A204.1 (cell line): ENCODE data around the gene SEC63.
"Not testable (repeated sequence)": the region's sequence is repeated elsewhere in the genome, so short reads cannot be mapped to it uniquely, and the experiment has no call there.

Experiments used
- FAIRE-seq: peaks from 2 replicates; lab custom pipeline; 2012; peaks lifted over from hg19 to GRCh38; lab: Jason Lieb, UNC

Gene SEC63, protein sequence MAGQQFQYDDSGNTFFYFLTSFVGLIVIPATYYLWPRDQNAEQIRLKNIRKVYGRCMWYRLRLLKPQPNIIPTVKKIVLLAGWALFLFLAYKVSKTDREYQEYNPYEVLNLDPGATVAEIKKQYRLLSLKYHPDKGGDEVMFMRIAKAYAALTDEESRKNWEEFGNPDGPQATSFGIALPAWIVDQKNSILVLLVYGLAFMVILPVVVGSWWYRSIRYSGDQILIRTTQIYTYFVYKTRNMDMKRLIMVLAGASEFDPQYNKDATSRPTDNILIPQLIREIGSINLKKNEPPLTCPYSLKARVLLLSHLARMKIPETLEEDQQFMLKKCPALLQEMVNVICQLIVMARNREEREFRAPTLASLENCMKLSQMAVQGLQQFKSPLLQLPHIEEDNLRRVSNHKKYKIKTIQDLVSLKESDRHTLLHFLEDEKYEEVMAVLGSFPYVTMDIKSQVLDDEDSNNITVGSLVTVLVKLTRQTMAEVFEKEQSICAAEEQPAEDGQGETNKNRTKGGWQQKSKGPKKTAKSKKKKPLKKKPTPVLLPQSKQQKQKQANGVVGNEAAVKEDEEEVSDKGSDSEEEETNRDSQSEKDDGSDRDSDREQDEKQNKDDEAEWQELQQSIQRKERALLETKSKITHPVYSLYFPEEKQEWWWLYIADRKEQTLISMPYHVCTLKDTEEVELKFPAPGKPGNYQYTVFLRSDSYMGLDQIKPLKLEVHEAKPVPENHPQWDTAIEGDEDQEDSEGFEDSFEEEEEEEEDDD

DNA sequence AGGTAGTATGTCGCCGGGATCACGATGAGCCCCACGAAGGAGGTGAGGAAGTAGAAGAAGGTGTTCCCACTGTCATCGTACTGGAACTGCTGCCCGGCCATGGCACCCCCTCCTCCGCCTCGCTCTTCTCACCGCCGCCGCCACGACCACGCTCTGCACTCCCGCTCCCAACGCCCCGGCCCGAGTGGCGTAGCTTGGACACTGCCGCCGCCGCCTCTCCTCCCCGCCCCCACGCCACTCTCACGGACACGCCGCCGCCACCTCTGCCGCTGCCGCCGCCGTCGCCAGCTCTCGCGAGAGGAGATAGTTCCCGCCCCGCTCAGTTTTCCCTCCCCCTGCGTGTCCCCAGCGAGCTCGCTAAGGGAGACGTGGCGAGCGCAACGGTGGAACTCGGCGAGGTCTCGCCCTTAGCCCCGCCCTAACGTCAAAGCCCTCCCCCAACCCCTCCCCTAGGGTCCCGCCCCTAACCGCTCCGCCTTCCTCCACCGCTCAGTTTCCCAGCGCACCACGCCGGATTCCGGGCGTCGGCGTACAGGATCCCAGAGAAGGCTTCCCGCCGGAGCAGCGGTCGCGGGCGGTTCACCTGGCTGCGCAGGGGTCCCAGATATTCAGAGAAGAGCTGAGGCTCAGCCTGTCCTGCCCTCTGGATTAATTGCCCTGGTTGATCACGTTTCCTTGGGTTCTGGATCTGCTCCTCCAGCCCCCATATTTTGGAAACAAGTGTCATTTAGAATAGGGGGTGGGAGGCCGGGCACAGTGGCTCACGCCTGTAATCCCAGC lies at the start of gene SEC63:
TSS of gene SEC63 (minus strand) at position 300 of the 780 bp plus-strand sequence. CDS start at position 101, 199 bp downstream.
- no peak for FAIRE-seq

DNA sequence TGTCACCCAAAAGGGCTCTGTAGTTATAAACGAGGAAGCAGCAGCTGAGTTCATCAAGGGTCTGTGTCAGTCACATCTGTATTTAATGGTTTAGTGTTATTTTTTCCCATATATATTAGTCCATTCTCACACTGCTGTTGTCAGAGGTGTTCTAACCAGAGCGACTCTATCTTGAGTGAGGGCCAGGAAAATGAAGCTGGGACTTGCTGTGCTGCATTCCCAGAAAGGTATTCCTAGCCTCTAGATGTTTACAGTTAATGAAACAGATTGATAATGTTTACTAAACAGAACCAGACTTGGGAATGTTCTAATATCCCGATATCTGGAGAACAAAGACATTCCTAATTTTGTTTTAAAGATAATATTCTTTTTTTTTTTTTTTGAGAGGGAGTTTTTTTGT lies 48.0 kb upstream of the SEC63 start:
- FAIRE-seq: no peak

DNA sequence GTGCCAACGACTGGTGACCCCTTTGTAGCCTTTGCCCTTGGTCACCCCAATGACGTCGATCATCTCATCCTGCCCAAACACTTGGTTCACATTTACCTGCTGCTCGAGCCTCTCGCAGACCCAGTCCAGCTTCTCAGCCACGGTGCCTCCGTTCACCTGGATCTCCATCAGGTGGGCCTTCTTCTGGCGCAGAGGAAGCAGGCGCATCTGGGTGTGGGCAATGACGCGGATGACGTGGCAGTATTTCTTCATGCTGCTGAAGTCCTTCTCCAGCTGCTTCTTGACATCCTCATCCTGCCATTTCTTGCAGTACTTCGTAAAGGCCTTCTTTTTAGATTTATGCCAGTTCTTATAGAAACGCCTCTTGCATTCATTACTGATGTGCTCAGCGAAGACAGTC lies 46.9 kb upstream of the SEC63 start:
- no peak for FAIRE-seq

DNA sequence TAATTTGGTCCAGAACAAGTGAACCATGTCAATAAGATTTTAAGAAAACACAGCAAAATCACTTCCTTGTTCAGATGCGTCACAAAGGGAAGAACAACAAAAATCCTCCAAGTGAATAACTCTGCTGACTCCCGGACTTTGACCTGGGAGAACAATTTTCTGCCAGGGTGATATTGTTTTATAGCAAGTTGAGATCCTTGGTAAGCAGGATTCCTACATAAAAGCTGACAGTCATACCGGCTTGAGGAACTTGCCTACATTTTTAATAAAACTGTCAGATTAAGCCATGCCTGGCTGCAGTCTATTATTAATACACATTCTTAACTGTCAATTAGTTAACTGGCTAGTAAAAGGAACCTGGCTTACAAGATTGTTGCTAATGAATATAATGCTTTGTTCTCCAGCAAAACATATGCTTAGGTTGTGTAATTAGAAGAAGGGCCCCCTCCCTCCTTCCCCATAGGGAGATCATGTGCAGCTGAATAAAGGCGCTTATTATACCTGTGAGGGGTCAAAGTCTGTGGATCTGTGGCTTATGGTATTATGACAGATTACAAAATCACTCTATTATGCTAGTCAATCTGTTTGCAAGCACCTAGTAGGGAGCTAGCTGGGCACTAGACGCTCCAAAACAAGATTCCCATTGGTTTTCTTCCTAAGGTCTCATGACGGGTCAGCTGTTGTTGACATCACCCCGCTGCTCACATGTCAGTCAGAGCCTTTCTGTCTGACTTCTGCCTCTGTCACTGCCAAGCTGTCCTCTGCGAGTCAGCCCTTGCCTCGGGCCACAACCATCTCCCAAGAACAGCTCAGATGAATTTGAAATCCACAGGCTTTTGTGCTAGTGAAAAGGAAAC lies 44.6 kb upstream of the SEC63 start:
- FAIRE-seq: no peak

DNA sequence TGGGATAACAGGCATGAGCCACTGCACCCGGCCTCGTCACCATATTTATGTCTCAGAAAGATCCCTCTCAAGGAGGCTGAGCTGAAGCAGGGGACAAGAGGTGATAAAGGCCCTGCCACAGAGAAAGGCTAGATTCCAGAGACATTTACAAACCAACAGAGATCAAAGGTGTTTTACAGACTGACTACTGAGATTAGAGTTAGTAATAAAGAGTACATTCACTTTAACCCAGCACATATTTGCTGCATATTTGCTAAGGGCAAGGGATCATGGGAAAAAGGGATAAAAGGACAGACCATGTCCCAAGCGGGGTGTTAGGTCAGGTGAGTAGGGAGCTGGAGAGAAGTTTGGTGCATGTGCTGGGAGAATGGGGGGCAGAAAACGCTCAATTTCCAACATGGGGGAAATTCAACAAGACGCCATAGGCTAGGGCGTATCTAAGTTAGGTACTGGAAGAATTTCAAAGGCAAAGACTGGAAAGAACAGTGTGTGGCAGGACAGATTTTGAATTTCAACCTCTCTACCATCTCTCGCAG lies 43.8 kb upstream of the SEC63 start:
- FAIRE-seq: no peak

DNA sequence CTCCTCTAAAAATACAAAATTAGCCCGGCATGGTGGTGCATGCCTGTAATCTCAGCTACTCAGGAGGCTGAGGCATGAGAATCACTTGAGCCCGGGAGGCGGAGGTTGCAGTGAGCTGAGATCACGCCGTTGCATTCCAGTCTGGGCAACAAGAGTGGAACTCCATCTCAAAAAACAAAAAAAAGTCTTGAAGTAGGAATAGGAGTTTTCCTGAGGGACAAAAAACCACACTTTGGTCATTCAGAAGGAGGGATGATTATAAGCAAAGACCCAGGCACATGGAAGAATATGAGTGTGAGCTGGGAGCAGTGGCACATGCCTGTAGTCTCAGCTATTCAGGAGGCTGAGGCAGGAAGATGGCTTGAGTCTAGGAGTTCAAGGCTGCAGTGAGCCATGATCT lies 42.3 kb upstream of the SEC63 start:
- FAIRE-seq: not testable (repeated sequence)

DNA sequence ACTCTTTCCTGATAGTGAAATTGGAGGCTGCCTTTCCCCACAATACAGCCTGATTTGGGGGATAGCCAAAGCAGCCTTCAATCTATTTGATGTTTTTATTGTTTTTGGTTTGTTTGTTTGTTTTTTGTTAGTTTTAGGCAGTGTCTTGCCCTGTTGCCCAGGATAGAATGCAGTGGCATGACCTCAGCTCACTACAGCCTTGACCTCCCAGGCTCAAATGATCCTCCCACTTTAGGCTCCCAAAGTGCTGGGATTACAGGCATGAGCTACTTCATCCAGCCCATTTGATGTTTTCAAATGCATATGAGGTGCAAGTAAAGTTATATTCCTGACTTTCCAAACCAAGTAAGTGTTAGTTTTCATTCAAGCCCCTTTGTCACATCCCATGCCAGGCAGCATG lies 41.3 kb upstream of the SEC63 start:
- FAIRE-seq: no peak

DNA sequence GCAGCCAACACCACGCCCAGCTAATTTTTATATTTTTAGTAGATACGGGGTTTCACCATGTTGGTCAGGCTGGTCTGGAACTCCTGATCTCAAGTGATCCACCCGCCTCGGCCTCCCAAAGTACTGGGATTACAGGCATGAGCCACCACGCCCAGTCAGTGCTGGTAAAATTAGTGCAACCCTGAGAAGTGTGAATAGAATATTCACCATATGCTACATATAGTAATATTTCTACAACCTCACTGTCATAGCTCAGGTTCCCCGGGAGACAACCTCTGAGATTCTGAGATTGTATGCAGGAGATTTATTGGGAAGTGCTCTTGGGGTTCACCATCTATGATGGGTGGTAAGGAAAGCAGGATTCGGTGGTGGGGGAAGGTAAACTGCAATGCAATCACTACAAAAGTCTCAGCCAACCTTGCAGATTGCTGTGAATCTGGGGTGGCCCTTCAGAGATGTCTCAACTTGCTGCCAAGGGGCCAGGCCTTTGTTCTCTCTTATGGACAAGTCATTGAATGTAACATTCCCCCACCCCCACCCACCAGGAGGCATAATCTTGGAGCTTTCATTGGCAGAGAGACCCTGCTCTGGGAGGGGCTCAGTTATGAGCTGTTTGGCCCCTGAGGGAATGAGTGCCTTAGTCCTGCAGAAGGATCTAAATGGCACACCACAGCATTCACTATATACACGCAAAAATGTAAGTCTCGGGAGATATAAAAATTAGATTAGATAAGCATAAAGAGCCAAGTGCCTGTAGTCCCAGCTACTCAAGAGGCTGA lies 34.0 kb upstream of the SEC63 start:
- FAIRE-seq: no peak

DNA sequence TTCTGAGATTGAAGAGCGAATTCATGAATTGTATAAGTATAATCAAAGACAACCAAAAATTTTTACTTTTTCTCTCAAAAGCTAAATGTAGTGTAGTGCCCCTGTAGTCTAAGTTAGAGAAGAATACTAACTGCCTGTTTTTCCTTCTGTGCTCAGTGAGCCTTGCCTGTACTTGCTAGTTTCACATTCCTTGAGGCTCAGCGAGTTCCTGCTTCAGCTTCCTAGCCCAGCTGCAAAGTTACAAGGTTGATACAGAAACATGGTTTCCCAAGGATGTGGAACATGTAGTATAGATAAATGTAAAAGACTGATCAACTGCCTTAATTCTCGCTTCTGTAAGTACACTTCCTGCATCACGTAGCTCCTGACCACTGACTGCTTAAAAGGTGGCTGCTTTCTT lies 33.1 kb upstream of the SEC63 start:
- FAIRE-seq: no peak

DNA sequence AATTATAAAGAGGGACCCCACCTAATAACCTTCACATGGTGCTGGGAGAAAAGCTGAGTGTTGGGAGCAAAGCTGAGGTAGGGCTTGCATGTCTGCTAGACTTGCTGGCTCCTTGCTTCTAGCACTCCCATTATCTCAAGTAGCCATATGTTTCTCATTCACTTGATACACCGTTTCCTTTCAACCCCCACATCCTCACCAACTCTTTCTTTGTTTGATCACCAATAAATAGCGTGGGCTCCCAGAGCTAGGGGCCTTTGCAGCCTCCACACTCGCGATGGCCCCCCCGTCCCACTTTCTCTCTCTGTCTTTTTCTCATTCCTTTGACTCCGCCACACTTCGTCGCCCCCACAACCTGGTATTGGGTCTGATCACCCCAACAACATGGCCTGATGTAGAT lies 32.6 kb upstream of the SEC63 start:
- not testable (repeated sequence) for FAIRE-seq

DNA sequence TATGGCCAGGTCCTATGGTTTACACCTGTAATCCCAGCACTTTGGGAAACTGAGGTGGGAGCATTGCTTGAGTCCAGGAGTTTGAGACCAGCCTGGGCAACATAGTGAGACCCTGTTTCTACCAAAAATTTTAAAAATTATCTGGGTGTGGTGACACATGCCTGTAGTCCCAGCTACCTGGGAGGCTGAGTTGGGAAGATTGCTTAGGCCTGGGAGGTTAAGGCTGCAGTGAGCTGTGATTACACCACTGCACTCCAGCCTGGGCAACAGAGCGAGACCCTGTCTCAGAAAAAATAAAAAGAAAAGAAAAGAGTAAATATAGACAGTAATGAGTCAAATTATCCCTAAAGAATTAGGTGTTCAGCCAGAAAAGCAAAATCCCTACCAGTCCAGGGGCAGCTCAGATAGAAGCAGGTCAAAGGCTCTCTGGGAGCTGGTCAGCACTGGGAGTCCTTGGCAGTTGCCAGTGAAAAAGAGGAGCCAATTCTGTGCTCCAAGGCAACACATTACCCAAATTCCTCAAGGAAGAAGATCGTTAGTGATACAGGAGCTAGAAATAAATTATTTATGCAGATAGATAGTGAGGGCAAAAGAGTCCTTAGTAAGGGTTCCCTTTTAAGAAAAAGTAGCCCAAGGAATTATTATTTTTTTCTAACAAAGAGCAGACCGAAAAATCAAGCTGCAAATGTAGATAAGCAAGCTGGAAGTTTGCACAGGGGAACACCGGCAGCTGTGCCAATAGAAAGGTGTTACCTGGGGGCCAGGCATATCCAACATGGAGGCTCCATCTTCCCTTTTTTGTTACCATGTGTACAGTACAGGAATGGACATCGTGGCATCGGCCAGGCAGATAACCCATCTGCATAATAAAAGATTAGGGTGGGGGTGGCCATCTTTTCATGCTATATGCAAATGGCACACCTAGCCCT lies 31.4 kb upstream of the SEC63 start:
- FAIRE-seq: no peak

DNA sequence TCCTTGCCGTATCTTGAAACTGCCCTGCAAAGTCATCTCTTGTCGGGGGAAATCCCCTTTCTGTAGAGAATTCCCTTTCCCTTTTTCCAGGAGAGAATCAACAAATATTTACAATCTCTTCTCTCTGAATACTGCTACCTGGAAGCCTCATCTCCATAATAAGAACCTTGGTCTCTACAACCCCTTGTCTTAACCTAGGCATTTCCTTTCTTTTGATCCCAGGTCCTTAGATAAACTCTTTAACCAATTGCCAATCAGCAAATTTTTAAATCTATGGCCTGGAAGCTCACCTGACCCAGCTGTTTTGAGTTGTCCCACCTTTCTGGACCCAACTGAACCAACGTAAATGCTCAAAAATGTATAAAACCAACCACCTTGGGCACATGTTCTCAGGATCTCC lies 30.6 kb upstream of the SEC63 start:
- FAIRE-seq: no peak

DNA sequence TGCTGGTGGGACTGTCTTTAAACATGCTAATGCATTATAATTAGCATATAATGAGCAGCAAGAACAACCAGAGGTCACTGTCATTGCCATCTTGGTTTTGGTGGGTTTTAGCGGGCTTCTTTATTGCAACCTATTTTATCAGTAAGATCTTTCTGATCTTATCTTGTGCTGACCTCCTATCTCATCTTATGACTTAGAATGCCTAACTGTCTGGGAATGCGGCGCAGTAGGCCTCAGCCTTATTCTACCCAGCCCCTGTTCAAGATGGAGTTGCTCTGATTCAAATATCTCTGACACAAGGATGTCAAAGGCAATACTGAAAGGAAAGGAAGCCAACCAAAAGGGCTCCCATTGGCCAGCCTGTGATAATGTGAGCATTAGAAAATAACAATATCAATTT lies 29.8 kb upstream of the SEC63 start:
- FAIRE-seq: no peak

DNA sequence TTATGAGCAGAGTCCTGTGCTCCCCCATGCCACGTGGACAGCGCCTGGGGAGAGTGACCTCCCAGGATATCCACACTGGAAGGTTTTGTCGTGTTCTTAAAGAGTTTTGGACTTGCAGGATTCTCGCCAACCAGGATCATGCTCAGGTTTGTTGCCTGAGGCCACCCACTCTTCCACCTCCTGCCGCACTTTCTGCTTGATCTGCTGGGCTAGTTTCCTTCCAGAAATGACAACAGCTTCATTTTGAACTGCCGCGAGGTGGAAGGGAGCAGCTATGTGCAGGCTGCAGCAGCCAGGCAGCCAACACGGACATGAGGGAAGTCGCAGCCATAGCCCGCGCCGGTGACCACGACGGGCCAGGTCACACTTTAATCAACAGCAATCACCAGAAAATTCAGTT lies 27.7 kb upstream of the SEC63 start:
- no peak for FAIRE-seq

DNA sequence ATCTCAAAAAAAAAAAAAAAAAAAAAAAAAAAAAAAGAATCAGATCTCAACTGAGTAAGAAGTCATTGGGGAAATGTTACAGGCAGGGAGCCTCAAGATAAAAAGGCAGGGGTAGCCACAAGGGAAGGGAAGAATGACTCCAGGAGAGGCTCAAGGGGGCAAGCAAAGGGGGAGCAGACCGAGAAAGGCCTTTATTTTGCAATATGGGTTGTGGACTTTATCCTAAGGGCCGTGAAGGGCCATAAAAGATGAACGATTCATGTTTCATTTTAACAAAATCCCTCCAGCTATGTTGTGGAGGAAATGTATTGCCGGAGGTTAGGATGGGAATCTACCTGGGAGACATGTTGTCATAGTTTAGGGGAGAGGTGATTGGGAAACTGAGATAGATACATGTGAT lies 25.8 kb upstream of the SEC63 start:
- no peak for FAIRE-seq

DNA sequence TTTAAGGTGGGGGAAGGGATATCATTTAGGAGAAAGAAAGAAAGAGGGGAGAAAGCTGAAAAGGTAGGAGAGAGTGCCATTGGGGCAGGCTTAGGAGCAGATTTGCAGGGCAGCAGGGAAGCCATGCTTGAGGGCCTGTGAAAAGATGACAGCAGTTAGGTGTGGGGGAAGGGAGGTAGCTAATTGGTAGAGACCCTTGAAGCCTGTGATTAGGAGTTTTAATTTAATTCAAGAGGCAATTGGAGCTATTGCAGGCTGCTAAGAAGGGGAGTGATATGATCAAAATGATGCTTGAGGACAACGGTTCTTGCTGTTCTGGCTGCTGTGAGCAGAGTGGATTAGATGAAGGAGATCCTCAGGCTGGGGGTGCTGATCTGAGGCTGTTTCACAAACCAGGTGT lies 24.5 kb upstream of the SEC63 start:
- no peak for FAIRE-seq

DNA sequence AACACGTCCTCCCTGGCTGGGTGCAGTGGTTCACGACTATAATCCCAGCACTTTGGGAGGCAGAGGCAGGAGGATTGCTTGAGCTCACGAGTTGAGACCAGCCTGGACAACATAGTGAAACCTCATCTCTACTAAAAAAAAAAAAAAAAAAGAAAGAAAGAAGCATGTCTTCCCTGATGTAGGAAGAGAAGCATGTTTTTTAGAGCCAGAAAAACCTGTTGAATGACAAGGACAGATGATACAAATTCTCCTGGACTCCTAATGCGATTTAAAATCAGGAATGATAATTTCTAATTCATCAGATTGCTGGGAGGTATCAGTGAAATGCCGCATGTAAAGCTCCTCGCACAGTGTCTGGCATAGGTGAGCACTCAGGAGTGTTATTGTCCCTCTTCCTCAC lies 23.7 kb upstream of the SEC63 start:
- no peak for FAIRE-seq

DNA sequence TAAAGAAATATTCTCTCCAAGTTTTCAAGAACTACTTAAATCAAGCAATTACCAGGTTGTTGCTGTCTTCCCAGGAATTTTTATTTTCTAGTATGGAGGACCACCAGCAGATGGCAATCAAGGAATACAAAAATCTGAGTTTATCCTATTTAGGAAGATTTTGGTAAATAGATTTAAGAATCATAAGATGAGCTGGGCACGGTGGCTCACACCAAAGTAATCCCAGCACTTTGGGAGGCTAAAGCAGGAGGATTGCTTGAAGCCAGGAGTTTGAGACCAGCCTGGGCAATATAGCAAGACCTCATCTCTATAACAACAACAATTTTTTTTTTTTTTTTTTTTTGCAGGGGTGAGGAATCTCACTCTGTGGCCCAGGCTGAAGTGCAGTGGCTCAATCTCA lies 19.3 kb upstream of the SEC63 start:
- FAIRE-seq: peak; percentile 91

DNA sequence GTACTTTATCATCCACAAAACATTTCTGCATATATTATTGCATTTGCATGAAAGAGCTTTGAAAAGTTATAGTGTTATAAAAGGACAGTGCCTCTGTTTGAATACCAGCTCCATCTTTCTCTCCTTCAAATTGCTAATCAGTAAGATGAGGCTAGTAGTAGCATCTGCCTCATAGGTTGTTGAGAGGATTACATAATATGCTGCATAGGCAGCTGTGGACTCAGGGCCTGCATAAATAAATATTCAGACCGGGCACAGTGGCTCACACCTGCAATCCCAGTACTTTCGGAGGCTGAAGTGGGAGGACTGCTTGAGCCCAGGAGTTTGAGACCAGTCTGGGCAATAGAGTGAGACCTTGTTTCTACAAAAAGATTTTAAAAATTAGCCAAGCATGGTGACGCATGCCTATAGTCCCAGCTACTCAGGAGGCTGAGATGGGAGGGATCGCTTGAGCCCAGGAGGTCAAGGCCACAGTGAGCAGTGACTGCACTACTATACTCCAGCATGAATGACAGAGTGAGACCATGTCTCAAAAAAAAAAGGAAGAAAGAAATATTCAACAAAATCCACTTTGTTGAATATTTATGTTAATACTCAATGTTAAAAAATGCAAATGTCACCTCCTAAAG lies 18.3 kb upstream of the SEC63 start:
- no peak for FAIRE-seq
